Activated CD8-positive, alpha-beta memory T cell treated with anti-CD3 and anti-CD28 coated beads, Interleukin-2, amount 50 U/mL, for 24 hours (primary cell): ENCODE measurements around the gene MYD88.

Experiments
- DNase-seq: peaks from one replicate; pipeline ENCODE4 v3.0.0-alpha.2; 2020; ENCODE audit errors: extremely low read depth

MYD88 gene

GRCh38 chr3:38164952-38165721 lies 26.7 kb downstream of the MYD88 start, which contains the start of gene OXSR1:
OXSR1 (plus strand) TSS chr3:38165537; CDS start chr3:38165877, 340 bp downstream.
- peak; percentile 96 for DNase-seq

- DNase-seq: no peak
These were observed 27.4 kb downstream of the MYD88 start for GRCh38 chr3:38165722-38166387.

GRCh38 chr3:38167591-38167990 lies 29.1 kb downstream of the MYD88 start:
- no peak for DNase-seq

- no peak for DNase-seq
These were observed 29.9 kb downstream of the MYD88 start for GRCh38 chr3:38168151-38169026.

- DNase-seq: no peak
These were observed 30.5 kb downstream of the MYD88 start for GRCh38 chr3:38169027-38169317.

GRCh38 chr3:38170722-38171121 lies 32.3 kb downstream of the MYD88 start:
- DNase-seq: no peak

- DNase-seq: no peak
These were observed 33.2 kb downstream of the MYD88 start for GRCh38 chr3:38171622-38172021.

GRCh38 chr3:38173834-38174418 lies 35.5 kb downstream of the MYD88 start:
- no peak for DNase-seq

- DNase-seq: no peak
These were observed 38.7 kb downstream of the MYD88 start for GRCh38 chr3:38177181-38177580.

- DNase-seq: no peak
These were observed 48.3 kb downstream of the MYD88 start for GRCh38 chr3:38186781-38187180.

GRCh38 chr3:38190481-38190881 lies 52.0 kb downstream of the MYD88 start:
- no peak for DNase-seq
